ENCODE data around the gene GRB7.
"Not testable (repeated sequence)": the region's sequence is repeated elsewhere in the genome, so short reads cannot be mapped to it uniquely, and the experiment has no call there.

The GRB7 gene

GRCh38 chr17:39751637-39752036 is 13.9 kb downstream of the GRB7 start:
- DNase-seq = no peak

DNA sequence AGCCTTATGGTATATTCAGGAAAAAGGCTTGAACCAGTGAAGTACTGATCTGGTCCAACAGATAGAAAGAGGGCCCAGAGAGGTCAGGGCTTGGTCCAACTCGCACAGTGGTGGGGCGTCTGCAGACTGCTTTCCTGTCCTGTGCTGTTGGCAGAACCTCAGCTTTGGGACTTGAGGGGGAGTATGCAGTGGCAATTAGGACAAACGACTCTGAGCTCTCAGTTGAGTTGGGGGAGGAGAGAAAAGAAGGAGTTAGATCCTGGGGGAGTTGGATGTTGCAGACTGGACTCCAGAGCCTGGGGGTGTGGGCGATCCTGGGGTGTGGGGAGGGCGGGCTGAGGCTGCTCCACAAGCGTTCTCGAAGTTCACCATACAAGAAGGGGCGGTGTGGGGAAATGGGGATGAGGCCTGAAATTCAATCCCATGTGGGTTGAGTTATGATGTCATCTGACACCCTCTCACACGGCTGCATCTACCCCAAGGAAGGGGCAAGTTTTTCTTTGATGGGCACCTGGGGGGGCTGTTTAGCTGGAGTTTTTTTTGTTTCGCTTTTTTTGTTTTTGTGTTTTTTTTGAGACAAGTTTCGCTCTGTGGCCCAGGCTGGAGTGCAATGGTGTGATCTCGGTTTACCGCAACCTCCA is 14.6 kb downstream of the GRB7 start:
- no peak for DNase-seq

- no peak for DNase-seq
Observed at GRCh38 chr17:39753514-39754160, 15.9 kb downstream of the GRB7 start.

DNA sequence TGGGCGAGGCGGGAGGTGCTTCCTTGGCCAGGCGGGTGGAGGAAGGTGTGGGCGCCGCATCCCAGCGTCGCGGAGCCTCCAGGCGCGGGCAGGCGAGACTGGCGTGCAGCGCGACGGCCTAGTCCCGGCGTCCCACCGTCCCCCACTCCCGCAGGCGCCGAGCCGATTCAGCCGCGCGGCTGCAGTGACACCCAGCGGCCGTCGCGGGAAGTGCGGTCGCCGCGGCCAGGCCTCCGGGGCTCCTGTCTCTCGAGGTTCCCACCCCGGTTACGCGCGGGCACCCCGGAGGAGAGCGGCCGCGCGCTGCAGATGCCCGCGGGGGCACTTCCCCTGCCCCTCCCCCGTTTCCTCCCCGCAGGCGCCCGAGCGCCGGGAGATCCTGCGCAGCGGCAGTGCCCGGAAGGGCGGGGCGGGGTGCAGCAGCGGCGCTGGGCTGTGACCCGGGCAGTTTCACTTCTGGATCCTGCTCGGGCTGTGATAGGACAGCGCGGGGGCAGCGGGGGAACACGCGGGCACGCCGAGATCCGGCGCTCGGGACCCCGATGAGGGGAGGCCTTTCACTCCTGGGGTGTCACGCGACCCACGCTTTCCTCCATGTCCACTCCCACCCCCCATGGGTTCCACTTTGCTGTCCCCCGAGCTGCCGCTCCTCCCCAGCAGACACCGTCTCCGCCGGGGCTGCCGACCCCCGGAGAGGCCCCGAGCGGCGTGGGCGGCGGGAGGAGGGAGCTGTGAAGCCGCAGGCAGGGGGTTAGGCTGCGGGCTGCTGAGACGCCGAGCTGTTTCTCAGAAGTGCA is 16.6 kb downstream of the GRB7 start:
- peak; percentile 97 for DNase-seq

GRCh38 chr17:39754958-39755553 is 17.3 kb downstream of the GRB7 start:
- DNase-seq = peak; percentile 48

- peak; percentile 47 for DNase-seq
Observed at GRCh38 chr17:39755554-39756379, 18.0 kb downstream of the GRB7 start.

GRCh38 chr17:39756380-39757079 is 18.8 kb downstream of the GRB7 start:
- DNase-seq = no peak

GRCh38 chr17:39757176-39757662 is 19.5 kb downstream of the GRB7 start:
- no peak for DNase-seq

GRCh38 chr17:39757931-39758873 is 20.5 kb downstream of the GRB7 start:
- no peak for DNase-seq

DNA sequence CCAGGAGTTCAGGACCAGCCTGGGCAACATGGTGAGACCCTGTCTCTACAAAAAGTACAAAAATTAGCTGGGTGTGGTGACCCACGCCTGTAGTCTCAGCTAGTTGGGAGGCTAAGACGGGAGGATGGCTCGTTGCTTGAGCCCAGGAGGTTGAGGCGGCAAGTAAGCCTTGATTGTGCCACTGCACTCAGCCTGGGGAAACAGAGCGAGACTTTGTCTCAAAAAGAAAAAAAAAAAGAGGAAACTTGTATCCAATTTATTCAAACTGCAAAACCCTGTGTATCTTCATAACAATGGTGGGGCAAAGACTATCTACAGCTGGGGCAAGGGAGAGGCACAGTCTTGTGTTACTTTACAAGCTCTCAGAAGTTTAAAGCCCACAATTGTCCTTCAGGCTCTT is 21.5 kb downstream of the GRB7 start:
- DNase-seq = no peak

GRCh38 chr17:39761861-39762496 is 24.2 kb downstream of the GRB7 start:
- DNase-seq = no peak

DNA sequence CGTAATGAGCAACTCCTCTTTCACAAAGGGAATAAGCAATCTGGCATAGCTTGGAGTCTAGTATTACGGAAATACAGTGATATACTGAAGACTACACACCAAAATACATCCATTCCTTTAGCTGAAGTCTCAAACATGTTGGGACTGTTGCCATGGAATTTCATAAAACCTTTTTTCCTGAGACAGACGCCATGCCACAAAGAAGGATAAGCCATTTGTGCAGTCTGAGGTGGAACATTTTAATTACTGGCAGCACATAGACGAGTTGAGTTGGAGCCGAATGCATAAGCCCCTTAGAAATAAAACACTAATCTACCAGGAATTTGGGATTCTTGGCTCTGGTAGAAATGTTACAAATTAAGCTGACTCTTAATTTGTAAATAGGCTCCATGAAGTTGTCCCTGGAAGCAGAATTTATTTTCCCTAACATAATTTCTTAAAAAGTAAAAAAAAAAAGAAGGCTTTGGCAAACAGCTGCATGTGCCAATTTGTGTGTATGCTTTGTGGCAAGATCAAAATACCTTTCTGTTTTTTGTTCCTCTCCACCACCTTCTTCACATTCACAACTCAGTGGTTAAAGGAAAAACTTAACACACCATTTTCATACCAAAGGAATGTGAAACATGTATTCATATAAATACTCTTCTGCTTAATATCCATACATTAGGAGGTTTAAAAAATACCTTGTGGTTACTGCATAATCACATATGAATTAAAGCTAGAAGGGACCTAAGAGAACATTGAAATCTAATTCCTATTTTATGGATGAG is 25.5 kb downstream of the GRB7 start:
- DNase-seq = no peak

DNA sequence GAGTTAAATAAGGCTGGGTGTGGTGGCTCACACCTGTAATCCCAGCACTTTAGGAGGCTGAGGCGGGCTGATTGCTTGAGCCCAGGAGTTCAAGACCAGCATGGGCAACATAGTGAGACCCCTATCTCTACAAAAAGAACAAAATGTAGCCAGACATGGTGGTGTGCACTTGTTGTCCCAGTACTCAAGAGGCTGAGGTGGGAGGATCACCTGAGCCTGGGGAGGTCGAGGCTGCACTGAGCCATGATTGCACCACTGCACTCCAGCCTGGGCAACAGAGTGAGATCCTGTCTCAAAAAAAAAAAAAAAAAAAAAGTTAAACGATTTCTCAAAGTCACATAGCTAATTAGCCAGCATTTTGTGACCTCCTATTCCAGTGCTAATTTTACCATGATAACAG is 26.4 kb downstream of the GRB7 start:
- not testable (repeated sequence) for DNase-seq

DNA sequence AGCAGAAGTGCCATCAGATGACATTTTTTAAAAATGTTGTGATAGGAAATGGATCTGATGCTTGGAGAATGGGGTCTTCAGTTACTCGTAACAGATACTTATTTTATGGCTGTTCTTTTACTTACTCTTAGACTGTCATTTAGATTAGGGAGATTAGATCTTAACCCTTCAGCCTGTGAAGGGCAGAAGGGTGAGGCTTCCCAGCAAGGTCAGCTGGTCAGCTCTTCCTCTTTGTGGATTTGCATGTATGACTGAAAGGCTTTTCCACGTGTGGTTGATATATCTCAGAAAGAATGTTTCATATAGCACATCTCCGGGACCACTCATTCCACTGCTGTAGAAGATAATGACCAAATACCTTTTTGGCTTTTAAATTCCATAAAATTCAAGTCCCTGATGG is 27.4 kb downstream of the GRB7 start:
- DNase-seq = no peak

GRCh38 chr17:39765766-39766165 is 28.0 kb downstream of the GRB7 start:
- no peak for DNase-seq

DNA sequence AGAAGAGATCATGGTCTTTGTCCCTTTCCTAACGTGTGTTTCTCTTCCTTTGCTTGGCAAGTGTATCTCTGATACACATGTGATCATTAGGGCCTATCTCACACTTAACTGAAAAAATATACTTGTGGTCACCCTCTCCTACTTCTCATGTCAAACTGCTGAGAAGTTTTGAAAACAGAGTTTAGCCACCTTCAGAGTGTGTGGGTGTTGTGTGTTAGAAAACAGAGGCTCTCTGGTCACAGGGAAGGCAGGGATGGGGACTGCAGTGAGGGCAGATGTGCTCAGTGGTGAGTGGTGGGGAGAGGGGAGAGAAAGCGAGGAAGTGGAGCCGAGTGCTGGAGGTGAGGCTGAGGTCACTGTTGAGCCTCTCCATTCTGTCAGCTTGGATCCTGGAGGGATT is 29.4 kb downstream of the GRB7 start:
- no peak for DNase-seq

DNA sequence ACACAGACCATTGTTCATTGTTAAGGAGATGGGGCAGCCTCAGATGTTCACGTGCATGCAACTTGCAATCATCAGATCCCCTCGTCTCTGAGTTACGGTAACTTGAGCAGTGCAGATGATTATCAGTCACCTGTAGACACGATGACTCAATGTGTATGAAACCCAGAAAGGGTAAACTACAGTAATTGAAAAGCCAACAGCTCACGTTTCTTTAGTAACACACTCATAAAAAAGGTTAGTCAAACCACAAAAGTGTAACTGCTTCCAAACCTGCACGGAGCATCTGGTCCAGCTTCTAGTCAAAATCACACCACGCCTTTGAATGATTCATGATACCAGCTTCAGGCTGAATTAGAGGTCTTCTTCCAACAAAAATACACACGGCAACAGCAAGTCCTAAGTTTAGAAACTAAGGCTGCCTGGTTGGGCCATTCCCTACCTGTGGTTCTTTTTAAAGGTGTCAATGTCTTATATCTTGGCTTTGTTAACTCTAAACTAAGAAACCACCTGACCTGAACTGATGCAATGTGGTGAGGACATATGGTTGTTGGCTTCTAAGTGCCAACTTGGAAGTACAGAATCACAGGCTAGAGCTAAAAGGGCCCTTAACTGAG is 32.3 kb downstream of the GRB7 start:
- no peak for DNase-seq

- no peak for DNase-seq
Observed at GRCh38 chr17:39772415-39772814, 34.7 kb downstream of the GRB7 start.
